Activated CD8-positive, alpha-beta memory T cell treated with anti-CD3 and anti-CD28 coated beads for 24 hours (primary cell): ENCODE measurements around the gene F13B.
"Not testable (repeated sequence)": the region's sequence is repeated elsewhere in the genome, so short reads cannot be mapped to it uniquely, and the experiment has no call there.

Experiments used
- DNase-seq: peaks from one replicate; pipeline ENCODE4 v3.0.0-alpha.2; 2020

F13B gene

GRCh38 chr1:197042676-197043341 is 24.3 kb downstream of the F13B start:
- no peak for DNase-seq

- no peak for DNase-seq
Measured at GRCh38 chr1:197041486-197042353, 25.3 kb downstream of the F13B start.

- no peak for DNase-seq
Measured at GRCh38 chr1:197036861-197037260, 30.2 kb downstream of the F13B start.

GRCh38 chr1:197034631-197035339 is 32.3 kb downstream of the F13B start:
- not testable (repeated sequence) for DNase-seq

- DNase-seq = no peak
Measured at GRCh38 chr1:197029749-197030148, 37.3 kb downstream of the F13B start.

- no peak for DNase-seq
Measured at GRCh38 chr1:197027359-197027758, 39.7 kb downstream of the F13B start.

GRCh38 chr1:197024460-197024859 is 42.6 kb downstream of the F13B start:
- DNase-seq = no peak

GRCh38 chr1:197021716-197022115 is 45.3 kb downstream of the F13B start:
- DNase-seq = no peak

- no peak for DNase-seq
Measured at GRCh38 chr1:197017558-197018146, 49.4 kb downstream of the F13B start.

- DNase-seq = no peak
Measured at GRCh38 chr1:197016751-197017150, 50.3 kb downstream of the F13B start.

- no peak for DNase-seq
Measured at GRCh38 chr1:197013234-197013633, 53.8 kb downstream of the F13B start.

- no peak for DNase-seq
Measured at GRCh38 chr1:197011614-197012013, 55.4 kb downstream of the F13B start.

GRCh38 chr1:197008861-197009260 is 58.2 kb downstream of the F13B start:
- no peak for DNase-seq

GRCh38 chr1:197003132-197003531 is 63.9 kb downstream of the F13B start:
- DNase-seq = no peak

GRCh38 chr1:197001828-197002227 is 65.2 kb downstream of the F13B start:
- no peak for DNase-seq

- no peak for DNase-seq
Measured at GRCh38 chr1:196997423-196997822, 69.6 kb downstream of the F13B start.

- DNase-seq = no peak
Measured at GRCh38 chr1:196993916-196994315, 73.1 kb downstream of the F13B start.

GRCh38 chr1:196991919-196992651 is 75.0 kb downstream of the F13B start:
- DNase-seq = not testable (repeated sequence)
